HCT116 (cell line): ENCODE results near the gene URI1. TPM values are rescaled to one million over a fixed set of nuclear protein-coding genes. Genes with fewer than 3 reads are reported as not detected.

Source experiments
- ATAC-seq: fragments of 200-7000 bp; cut with Tn5 transposase; 2 replicates; pipeline ENCODE4 v1.9.1; 2020; ENCODE audit warnings: mild to moderate bottlenecking, moderate library complexity
- BruUV-seq: library from RNA; stranded (reverse); fragments of 400-500 nt; replicated peaks from 2 replicates; lab custom pipeline; 2021; lab: Mats Ljungman, UMichigan
- CTCF ChIA-PET: fragments of 300-600 bp; sonication (Branson Sonifier 250); formaldehyde crosslinking; loops from one replicate; lab custom pipeline; 2021; ENCODE audit warnings: antibody characterized with exemption; lab: Charles Lee
- POLR2A ChIA-PET: fragments of 300-600, 350-600 bp; sonication (Branson Sonifier 250); formaldehyde crosslinking; loops from one replicate; lab custom pipeline; 2021; ENCODE audit warnings: antibody characterized with exemption; lab: Charles Lee
- RAD21 ChIA-PET, 2 experiments: fragments of 300-600 bp; sonication (Branson Sonifier 250); formaldehyde crosslinking; loops; one replicate each; lab custom pipeline; 2023; ENCODE audit warnings: low total read pairs in 2 of 2; ENCODE audit not compliant: uncharacterized antibody in 2 of 2, unreplicated experiment in 2 of 2, low non-redundant PET in 1 of 2; lab: Charles Lee
- DNase-seq: peaks from one replicate; pipeline ENCODE4 v3.0.0-alpha.2; 2010; ENCODE audit warnings: low read depth, low spot score
- H2AFZ ChIP-seq: fragments of 200-600 bp; shearing (Covaris generic), sonication (generic); 2 replicates; pipeline ENCODE4 v1.6.1; 2017; ENCODE audit warnings: low read depth, mixed run types, mixed read lengths, antibody characterized with exemption, low read length; ENCODE audit not compliant: poor library complexity, severe bottlenecking
- H3K27ac ChIP-seq: 2 replicates; pipeline ENCODE4 v1.5.1; 2012; ENCODE audit warnings: low read depth, low read length
- H3K27me3 ChIP-seq: fragments of 200-600 bp; sonication (generic); 2 replicates; pipeline ENCODE4 v1.6.1; 2016; ENCODE audit warnings: mixed run types, low read length, mixed read lengths; ENCODE audit not compliant: insufficient read depth
- H3K36me3 ChIP-seq, 2 experiments: fragments of 200-500 bp in 1 of 2; fragments of 200-600 bp in 1 of 2; sonication (Bioruptor generic) in 1 of 2; sonication (generic) in 1 of 2; 2 replicates each; pipeline versions ENCODE4 v1.5.1 to v1.6.1; 2014 to 2016; ENCODE audit warnings: low read length in 2 of 2, inconsistent platforms in 1 of 2, mixed read lengths in 1 of 2, mixed run types in 1 of 2; ENCODE audit not compliant: insufficient read depth in 2 of 2, control insufficient read depth in 1 of 2
- H3K4me1 ChIP-seq, 2 experiments: fragments of 200-600 bp in 1 of 2; sonication (generic) in 1 of 2; 2 replicates each; pipeline versions ENCODE4 v1.5.1 to v1.6.1; 2012 to 2017; ENCODE audit warnings: low read length in 2 of 2, inconsistent platforms in 1 of 2, mild to moderate bottlenecking in 1 of 2, mixed read lengths in 1 of 2, mixed run types in 1 of 2, moderate library complexity in 1 of 2; ENCODE audit not compliant: insufficient read depth in 2 of 2, control insufficient read depth in 1 of 2
- H3K4me2 ChIP-seq: fragments of 200-600 bp; sonication (generic); 2 replicates; pipeline ENCODE4 v1.6.1; 2017; ENCODE audit warnings: mixed run types, low read length, mixed read lengths
- H3K4me3 ChIP-seq, 2 experiments: fragments of 200-600 bp in 1 of 2; sonication (generic) in 1 of 2; replicated peaks in 1 of 2; 2 replicates each; pipeline ENCODE4 v1.5.1; 2011 to 2016; ENCODE audit warnings: low read length in 2 of 2, control low read depth in 1 of 2, low read depth in 1 of 2, mild to moderate bottlenecking in 1 of 2, mixed read lengths in 1 of 2, mixed run types in 1 of 2
- H3K79me2 ChIP-seq: fragments of 200-600 bp; sonication (generic); 2 replicates; pipeline ENCODE4 v1.6.1; 2017; ENCODE audit warnings: mild to moderate bottlenecking, mixed run types, low read length, moderate library complexity, mixed read lengths; ENCODE audit not compliant: insufficient read depth
- H3K9ac ChIP-seq: fragments of 200-600 bp; sonication (generic); 2 replicates; pipeline ENCODE4 v1.6.1; 2016; ENCODE audit warnings: low read length, mixed read lengths
- H3K9me2 ChIP-seq: fragments of 200-600 bp; sonication (generic), shearing (Covaris generic); 2 replicates; pipeline ENCODE4 v1.6.1; 2017; ENCODE audit warnings: mixed run types, mild to moderate bottlenecking, moderate library complexity; ENCODE audit not compliant: insufficient read depth
- H3K9me3 ChIP-seq, 2 experiments: fragments of 200-500 bp in 1 of 2; fragments of 200-600 bp in 1 of 2; sonication (Bioruptor generic) in 1 of 2; sonication (generic) in 1 of 2; 2 replicates each; pipeline ENCODE4 v1.6.1; 2014 to 2017; ENCODE audit warnings: low read length in 2 of 2, mixed read lengths in 2 of 2, inconsistent platforms in 1 of 2, low read depth in 1 of 2, mild to moderate bottlenecking in 1 of 2, mixed run types in 1 of 2, moderate library complexity in 1 of 2; ENCODE audit not compliant: control insufficient read depth in 1 of 2, insufficient read depth in 1 of 2
- H4K20me1 ChIP-seq: fragments of 200-600 bp; sonication (generic), shearing (Covaris generic); 2 replicates; pipeline ENCODE4 v1.6.1; 2017; ENCODE audit warnings: mixed run types, mild to moderate bottlenecking, moderate library complexity; ENCODE audit not compliant: insufficient read depth
- CEBPB ChIP-seq: IDR thresholded peaks from 2 replicates; pipeline ENCODE4 v1.6.1; 2012; ENCODE audit warnings: low read depth
- EGR1 ChIP-seq: IDR thresholded peaks from 2 replicates; pipeline ENCODE4 v1.6.1; 2012; ENCODE audit warnings: low read depth
- EZH2phosphoT487 ChIP-seq: fragments of 200-600 bp; IDR thresholded peaks from 2 replicates; pipeline ENCODE4 v1.6.1; 2018; ENCODE audit warnings: antibody characterized with exemption, borderline replicate concordance
- POLR2A ChIP-seq: IDR thresholded peaks from 2 replicates; pipeline ENCODE4 v1.7.0; 2011; ENCODE audit warnings: borderline replicate concordance; ENCODE audit not compliant: insufficient read depth, insufficient read length; ENCODE audit errors: extremely low read depth
- SIN3A ChIP-seq: IDR thresholded peaks from 2 replicates; pipeline ENCODE4 v1.6.1; 2012; ENCODE audit warnings: low read depth
- ZFX ChIP-seq: fragments of 450-650 bp; IDR thresholded peaks from 2 replicates; pipeline ENCODE4 v1.6.1; 2017
- intact Hi-C: fragments of 100-400 bp; cut with micrococcal nuclease; formaldehyde crosslinking; loops from 2 replicates; pipeline ENCODE4 v1.10.0; 2022
- total RNA-seq: library from RNA; stranded (reverse); gene quantifications from one replicate; pipeline ENCODE4 v1.2.1, GENCODE V29; 2021; ENCODE audit not compliant: unreplicated experiment
- TF ChIP-seq, protein P1 (sequence below): IDR thresholded peaks from 2 replicates; pipeline ENCODE4 v1.6.1; 2011; ENCODE audit warnings: mild to moderate bottlenecking, low read length, moderate library complexity; ENCODE audit not compliant: insufficient replicate concordance; ENCODE audit errors: extremely low read depth
- TF ChIP-seq, protein P2 (sequence below): IDR thresholded peaks from 2 replicates; pipeline ENCODE4 v1.6.1; 2012
- TF ChIP-seq, protein P3 (sequence below), 3 experiments: fragments of 200-600 bp in 1 of 3; sonication (generic) in 1 of 3; IDR thresholded peaks in 2 of 3; conservative IDR thresholded peaks in 1 of 3; 2 replicates each; pipeline ENCODE4 v1.5.1; 2012 to 2017; ENCODE audit warnings: low read depth in 2 of 3, low read length in 2 of 3, antibody characterized with exemption in 1 of 3, borderline replicate concordance in 1 of 3, control low read depth in 1 of 3, mild to moderate bottlenecking in 1 of 3, mixed read lengths in 1 of 3, mixed run types in 1 of 3, moderate library complexity in 1 of 3; ENCODE audit not compliant: insufficient read depth in 1 of 3

The URI1 gene
- total RNA-seq, 1 experiment from 2014 or later = 51.4 TPM

DNA sequence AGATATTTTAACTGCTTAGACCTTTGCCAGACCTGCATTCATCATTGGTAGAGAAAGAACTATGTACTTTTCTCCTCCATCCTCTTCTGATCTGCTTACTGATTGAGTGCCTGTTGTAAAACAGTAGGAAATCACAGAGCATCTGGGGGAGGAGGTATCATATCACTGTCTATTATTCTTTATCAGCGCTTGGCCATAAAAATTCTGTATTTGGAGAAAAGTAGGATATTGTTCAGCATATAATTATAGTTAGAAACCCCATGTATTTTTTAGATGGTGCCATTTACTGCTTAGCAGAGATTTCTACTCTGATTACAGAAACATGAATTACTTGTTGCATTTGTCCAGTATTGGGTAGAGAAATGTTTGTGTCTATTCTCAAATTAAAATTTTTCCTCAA is 62.4 kb downstream of the URI1 start:
- no peaks in the 10 kb centered on the region for H3K9me2 ChIP-seq
- no peak overlapping the region for H3K4me3 ChIP-seq
- ChIA-PET RAD21 (no interaction called here), POLR2A (no interaction called here), CTCF (no interaction called here)
- DNase-seq (no peak), ATAC-seq (no peak)
- H4K20me1 ChIP-seq = peaks cover 10% of the 10 kb centered on the region; the same call in 1 of the 2 replicates
- BruUV-seq = no TSS peak
- H3K4me1 ChIP-seq = no peaks in the 10 kb centered on the region
- H3K27ac ChIP-seq = no peak overlapping the region
- no peaks in the 10 kb centered on the region; a peak in 1 of 4 replicates for H3K9me3 ChIP-seq
- no peak overlapping the region for H2AFZ ChIP-seq
- no peak overlapping the region for H3K9ac ChIP-seq
- intact Hi-C loops = no loop called here
- H3K36me3 ChIP-seq = peaks cover 6 to 10% of the 10 kb centered on the region in 2 experiments
- no peaks in the 10 kb centered on the region for H3K27me3 ChIP-seq
- peaks cover 71% of the 10 kb centered on the region for H3K79me2 ChIP-seq
- TF ChIP-seq EGR1 (no peak), POLR2A (no peak), CEBPB (no peak), EZH2phosphoT487 (no peak), ZFX (no peak), SIN3A (no peak)
- TF ChIP-seq, protein P1, sequence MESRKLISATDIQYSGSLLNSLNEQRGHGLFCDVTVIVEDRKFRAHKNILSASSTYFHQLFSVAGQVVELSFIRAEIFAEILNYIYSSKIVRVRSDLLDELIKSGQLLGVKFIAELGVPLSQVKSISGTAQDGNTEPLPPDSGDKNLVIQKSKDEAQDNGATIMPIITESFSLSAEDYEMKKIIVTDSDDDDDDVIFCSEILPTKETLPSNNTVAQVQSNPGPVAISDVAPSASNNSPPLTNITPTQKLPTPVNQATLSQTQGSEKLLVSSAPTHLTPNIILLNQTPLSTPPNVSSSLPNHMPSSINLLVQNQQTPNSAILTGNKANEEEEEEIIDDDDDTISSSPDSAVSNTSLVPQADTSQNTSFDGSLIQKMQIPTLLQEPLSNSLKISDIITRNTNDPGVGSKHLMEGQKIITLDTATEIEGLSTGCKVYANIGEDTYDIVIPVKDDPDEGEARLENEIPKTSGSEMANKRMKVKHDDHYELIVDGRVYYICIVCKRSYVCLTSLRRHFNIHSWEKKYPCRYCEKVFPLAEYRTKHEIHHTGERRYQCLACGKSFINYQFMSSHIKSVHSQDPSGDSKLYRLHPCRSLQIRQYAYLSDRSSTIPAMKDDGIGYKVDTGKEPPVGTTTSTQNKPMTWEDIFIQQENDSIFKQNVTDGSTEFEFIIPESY = no peak
- TF ChIP-seq, protein P2, sequence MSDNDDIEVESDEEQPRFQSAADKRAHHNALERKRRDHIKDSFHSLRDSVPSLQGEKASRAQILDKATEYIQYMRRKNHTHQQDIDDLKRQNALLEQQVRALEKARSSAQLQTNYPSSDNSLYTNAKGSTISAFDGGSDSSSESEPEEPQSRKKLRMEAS = no peak
- TF ChIP-seq, protein P3, sequence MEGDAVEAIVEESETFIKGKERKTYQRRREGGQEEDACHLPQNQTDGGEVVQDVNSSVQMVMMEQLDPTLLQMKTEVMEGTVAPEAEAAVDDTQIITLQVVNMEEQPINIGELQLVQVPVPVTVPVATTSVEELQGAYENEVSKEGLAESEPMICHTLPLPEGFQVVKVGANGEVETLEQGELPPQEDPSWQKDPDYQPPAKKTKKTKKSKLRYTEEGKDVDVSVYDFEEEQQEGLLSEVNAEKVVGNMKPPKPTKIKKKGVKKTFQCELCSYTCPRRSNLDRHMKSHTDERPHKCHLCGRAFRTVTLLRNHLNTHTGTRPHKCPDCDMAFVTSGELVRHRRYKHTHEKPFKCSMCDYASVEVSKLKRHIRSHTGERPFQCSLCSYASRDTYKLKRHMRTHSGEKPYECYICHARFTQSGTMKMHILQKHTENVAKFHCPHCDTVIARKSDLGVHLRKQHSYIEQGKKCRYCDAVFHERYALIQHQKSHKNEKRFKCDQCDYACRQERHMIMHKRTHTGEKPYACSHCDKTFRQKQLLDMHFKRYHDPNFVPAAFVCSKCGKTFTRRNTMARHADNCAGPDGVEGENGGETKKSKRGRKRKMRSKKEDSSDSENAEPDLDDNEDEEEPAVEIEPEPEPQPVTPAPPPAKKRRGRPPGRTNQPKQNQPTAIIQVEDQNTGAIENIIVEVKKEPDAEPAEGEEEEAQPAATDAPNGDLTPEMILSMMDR (IDR thresholded peaks at IDR 0.05 in 2 of 3, conservative IDR thresholded peaks at IDR 0.05 in 1 of 3; ENCODE audit: borderline replicate concordance in 1 of 3, insufficient read depth in 1 of 3, low read depth in 2 of 3, low read length in 2 of 3) = no peak
- no peak overlapping the region for H3K4me2 ChIP-seq
